ENCODE data around the gene C1QTNF5. TPM values are rescaled to one million over a fixed set of nuclear protein-coding genes. Genes with fewer than 3 reads are reported as not detected.

The C1QTNF5 gene
- total RNA-seq, 1 donor from 2014 or later = 24.1 TPM

GRCh38 chr11:119316729-119317591 lies 23.7 kb downstream of the C1QTNF5 start, which contains the start of gene MCAM:
Gene MCAM, minus strand, starts transcription at chr11:119317130. Its CDS starts 29 bp downstream, at chr11:119317101.
- TF ChIP-seq CTCF (IDR thresholded peaks at IDR 0.05; ENCODE audit: unreplicated experiment) = no peak
- H3K27ac Mint-ChIP-seq = peak within 1 kb of the TSS; percentile 34
- DNase-seq (ENCODE audit: low spot score in 2 of 2, unreplicated experiment in 2 of 2) = peak in 1 of 2 experiments; percentile 70
- no peaks in the 10 kb centered on the region for H3K36me3 Mint-ChIP-seq
- peak within 1 kb of the TSS; percentile 69 for H3K4me3 Mint-ChIP-seq
- peaks cover 36% of the 10 kb centered on the region for H3K4me1 Mint-ChIP-seq
- H3K9me3 Mint-ChIP-seq = no peaks in the 10 kb centered on the region
- H3K27me3 Mint-ChIP-seq (ENCODE audit: low read depth) = no peaks in the 10 kb centered on the region

- Mint-ChIP-seq H3K4me3 (peak overlapping the region; percentile 69), H3K9me3 (no peaks in the 10 kb centered on the region), H3K27me3 (ENCODE audit: low read depth) (no peaks in the 10 kb centered on the region), H3K27ac (no peak overlapping the region), H3K36me3 (no peaks in the 10 kb centered on the region), H3K4me1 (peaks cover 30% of the 10 kb centered on the region)
- DNase-seq (ENCODE audit: low spot score in 2 of 2, unreplicated experiment in 2 of 2) = peak in 1 of 2 experiments; percentile 71
- no peak for TF ChIP-seq CTCF (IDR thresholded peaks at IDR 0.05; ENCODE audit: unreplicated experiment)
These were observed 24.5 kb downstream of the C1QTNF5 start for GRCh38 chr11:119316016-119316728.

- peak overlapping the region; percentile 69 for H3K4me3 Mint-ChIP-seq
- TF ChIP-seq CTCF (IDR thresholded peaks at IDR 0.05; ENCODE audit: unreplicated experiment) = no peak
- no peaks in the 10 kb centered on the region for H3K9me3 Mint-ChIP-seq
- H3K27me3 Mint-ChIP-seq (ENCODE audit: low read depth) = no peaks in the 10 kb centered on the region
- peak overlapping the region; percentile 16 for H3K27ac Mint-ChIP-seq
- DNase-seq (ENCODE audit: low spot score in 2 of 2, unreplicated experiment in 2 of 2) = no peak
- no peaks in the 10 kb centered on the region for H3K36me3 Mint-ChIP-seq
- H3K4me1 Mint-ChIP-seq = peaks cover 30% of the 10 kb centered on the region
These were observed 25.3 kb downstream of the C1QTNF5 start for GRCh38 chr11:119315131-119316015.

GRCh38 chr11:119314726-119315125 lies 26.0 kb downstream of the C1QTNF5 start:
- TF ChIP-seq CTCF (IDR thresholded peaks at IDR 0.05; ENCODE audit: unreplicated experiment) = no peak

GRCh38 chr11:119310682-119311052 lies 30.0 kb downstream of the C1QTNF5 start:
- H3K36me3 Mint-ChIP-seq = peaks cover 5% of the 10 kb centered on the region
- H3K27me3 Mint-ChIP-seq (ENCODE audit: low read depth) = no peaks in the 10 kb centered on the region
- H3K4me3 Mint-ChIP-seq = no peak overlapping the region
- H3K9me3 Mint-ChIP-seq = no peaks in the 10 kb centered on the region
- H3K27ac Mint-ChIP-seq = no peak overlapping the region
- peaks cover 5% of the 10 kb centered on the region for H3K4me1 Mint-ChIP-seq
- TF ChIP-seq CTCF (IDR thresholded peaks at IDR 0.05; ENCODE audit: unreplicated experiment) = no peak
- no peak for DNase-seq (ENCODE audit: low spot score in 2 of 2, unreplicated experiment in 2 of 2)

More at GRCh38 chr11:119314726-119315125, 26.0 kb downstream of the C1QTNF5 start:
- DNase-seq (ENCODE audit: low spot score in 2 of 2, unreplicated experiment in 2 of 2) = no peak
- peak overlapping the region; percentile 69 for H3K4me3 Mint-ChIP-seq
- H3K27ac Mint-ChIP-seq = no peak overlapping the region
- H3K36me3 Mint-ChIP-seq = peaks cover 2% of the 10 kb centered on the region
- no peaks in the 10 kb centered on the region for H3K9me3 Mint-ChIP-seq
- peaks cover 26% of the 10 kb centered on the region for H3K4me1 Mint-ChIP-seq
- H3K27me3 Mint-ChIP-seq (ENCODE audit: low read depth) = no peaks in the 10 kb centered on the region

Measured in mesothelial cell of epicardium (in vitro differentiated cells).